NT2/D1 (cell line): ENCODE results near the gene ANXA1.

Experiments used
- DNase-seq: peaks from one replicate; pipeline ENCODE4 v3.0.0-alpha.2; 2011; ENCODE audit warnings: low read depth, low spot score
- H3K27me3 ChIP-seq: 2 replicates; pipeline ENCODE4 v1.6.0; 2011; ENCODE audit warnings: mild to moderate bottlenecking; ENCODE audit not compliant: insufficient read length, insufficient read depth
- H3K36me3 ChIP-seq: 2 replicates; pipeline ENCODE4 v1.6.1; 2011; ENCODE audit warnings: mild to moderate bottlenecking, low read length, mixed read lengths; ENCODE audit not compliant: insufficient read depth, insufficient read length
- H3K4me1 ChIP-seq: 2 replicates; pipeline ENCODE4 v1.5.1; 2011; ENCODE audit not compliant: insufficient read depth, insufficient read length
- H3K4me3 ChIP-seq: 2 replicates; pipeline ENCODE4 v1.5.1; 2011; ENCODE audit warnings: low read depth; ENCODE audit not compliant: insufficient read length
- H3K9ac ChIP-seq: 2 replicates; pipeline ENCODE4 v1.6.0; 2011; ENCODE audit warnings: low read depth; ENCODE audit not compliant: insufficient read length
- H3K9me3 ChIP-seq: 2 replicates; pipeline ENCODE4 v1.5.1; 2011; ENCODE audit warnings: mild to moderate bottlenecking, low read length; ENCODE audit not compliant: insufficient read depth
- SUZ12 ChIP-seq: IDR thresholded peaks from 2 replicates; pipeline ENCODE4 v1.6.1; 2011; ENCODE audit not compliant: insufficient read length, insufficient read depth; ENCODE audit errors: extremely low read depth
- YY1 ChIP-seq: IDR thresholded peaks from 2 replicates; pipeline ENCODE4 v1.6.1; 2011; ENCODE audit not compliant: insufficient read length, insufficient read depth
- ZNF274 ChIP-seq: IDR thresholded peaks from 2 replicates; pipeline ENCODE4 v1.6.1; 2011; ENCODE audit warnings: mild to moderate bottlenecking, low read depth, low read length

Gene ANXA1

DNA sequence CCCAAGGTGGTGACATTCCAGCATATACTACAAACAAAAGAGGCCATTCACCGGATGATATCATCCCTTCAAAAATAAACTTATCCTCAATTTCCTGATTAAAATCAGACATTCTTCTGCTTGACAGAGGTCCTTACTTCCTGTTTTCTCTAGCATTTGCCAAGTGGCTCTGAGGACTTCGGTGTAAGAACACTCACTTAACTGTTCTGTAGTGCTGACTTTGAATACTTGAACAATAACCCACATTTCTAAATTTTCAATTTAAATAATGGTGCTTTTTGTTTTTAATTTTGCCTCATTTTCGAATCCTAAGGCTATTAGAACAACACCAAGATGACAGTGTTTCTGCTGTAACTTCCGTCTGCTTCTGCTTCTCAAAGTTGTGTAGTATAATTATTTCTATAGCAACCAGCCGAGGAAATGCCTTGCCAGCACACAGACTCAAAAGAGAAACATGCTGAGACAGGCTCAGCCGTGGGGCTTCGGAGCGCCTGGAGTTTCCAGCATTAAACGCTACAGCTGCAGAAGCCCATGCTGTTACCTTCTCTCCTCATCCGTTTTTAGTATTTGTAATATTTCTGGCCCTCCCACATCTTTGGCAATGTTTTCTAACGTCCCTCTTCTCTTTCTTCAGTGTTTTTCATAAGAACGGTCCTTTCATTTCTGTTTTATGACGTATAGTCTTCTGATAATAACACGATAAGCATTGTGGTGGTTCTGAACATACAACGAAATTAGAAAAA, 19.5 kb upstream of the ANXA1 start:
- no peaks in the 10 kb centered on the region for H3K9me3 ChIP-seq
- H3K27me3 ChIP-seq = no peaks in the 10 kb centered on the region
- DNase-seq = no peak
- H3K9ac ChIP-seq = no peak overlapping the region
- no peaks in the 10 kb centered on the region for H3K36me3 ChIP-seq
- no peaks in the 10 kb centered on the region for H3K4me1 ChIP-seq
- H3K4me3 ChIP-seq = no peak overlapping the region
- no peak for TF ChIP-seq SUZ12
- TF ChIP-seq ZNF274 = no peak
- TF ChIP-seq YY1 = no peak

DNA sequence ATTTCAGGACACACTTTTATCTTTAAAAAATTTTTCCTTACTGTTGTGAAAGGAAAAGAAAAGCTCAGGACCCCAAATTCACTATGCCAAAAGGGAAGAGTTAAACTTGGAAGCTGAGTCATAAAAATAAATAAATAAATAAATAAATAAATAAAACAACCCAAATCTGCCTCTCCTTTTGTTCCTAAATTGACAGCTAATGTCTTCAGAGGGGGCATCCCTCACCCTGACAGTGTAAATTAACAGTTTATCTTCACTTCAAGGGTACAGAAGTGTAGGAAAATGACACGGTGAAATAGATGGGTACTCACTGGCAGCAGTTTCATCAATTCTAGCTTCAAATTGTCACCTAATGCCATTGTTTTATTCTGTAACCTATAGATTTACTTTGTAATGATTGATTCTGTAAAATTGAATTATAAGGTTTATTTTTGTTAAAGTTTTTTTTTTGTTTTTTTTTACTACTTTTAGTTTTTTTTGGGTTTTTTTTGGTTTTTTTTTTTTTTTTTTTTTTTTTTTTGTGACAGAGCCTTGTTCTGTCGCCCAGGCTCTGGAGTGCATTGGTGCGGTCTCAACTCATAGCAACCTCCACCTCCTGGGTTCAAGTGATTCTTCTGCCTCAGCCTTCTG, 18.5 kb upstream of the ANXA1 start:
- Histone ChIP-seq H3K9me3 (no peaks in the 10 kb centered on the region), H3K36me3 (no peaks in the 10 kb centered on the region), H3K4me1 (no peaks in the 10 kb centered on the region), H3K9ac (no peak overlapping the region), H3K27me3 (no peaks in the 10 kb centered on the region), H3K4me3 (no peak overlapping the region)
- no peak for DNase-seq
- TF ChIP-seq ZNF274 (no peak), YY1 (no peak)

GRCh38 chr9:73133921-73134407, 17.7 kb upstream of the ANXA1 start:
- H3K27me3 ChIP-seq = no peaks in the 10 kb centered on the region
- no peak for DNase-seq
- H3K9me3 ChIP-seq = no peaks in the 10 kb centered on the region
- TF ChIP-seq YY1 = no peak
- TF ChIP-seq SUZ12 = no peak
- no peak for TF ChIP-seq ZNF274
- H3K9ac ChIP-seq = no peak overlapping the region
- no peak overlapping the region for H3K4me3 ChIP-seq
- H3K36me3 ChIP-seq = no peaks in the 10 kb centered on the region
- no peaks in the 10 kb centered on the region for H3K4me1 ChIP-seq

GRCh38 chr9:73135394-73135793, 16.3 kb upstream of the ANXA1 start:
- no peak for DNase-seq
- Histone ChIP-seq H3K27me3 (no peaks in the 10 kb centered on the region), H3K9me3 (no peaks in the 10 kb centered on the region), H3K36me3 (no peaks in the 10 kb centered on the region), H3K9ac (no peak overlapping the region), H3K4me3 (no peak overlapping the region), H3K4me1 (no peaks in the 10 kb centered on the region)
- TF ChIP-seq SUZ12 (no peak), ZNF274 (no peak), YY1 (no peak)

- H3K36me3 ChIP-seq = no peaks in the 10 kb centered on the region
- TF ChIP-seq YY1 (no peak), SUZ12 (no peak), ZNF274 (no peak)
- no peaks in the 10 kb centered on the region for H3K9me3 ChIP-seq
- H3K4me3 ChIP-seq = no peak overlapping the region
- H3K27me3 ChIP-seq = no peaks in the 10 kb centered on the region
- DNase-seq = no peak
- no peaks in the 10 kb centered on the region for H3K4me1 ChIP-seq
- H3K9ac ChIP-seq = no peak overlapping the region
These were observed 14.3 kb upstream of the ANXA1 start for GRCh38 chr9:73137286-73137899.

DNA sequence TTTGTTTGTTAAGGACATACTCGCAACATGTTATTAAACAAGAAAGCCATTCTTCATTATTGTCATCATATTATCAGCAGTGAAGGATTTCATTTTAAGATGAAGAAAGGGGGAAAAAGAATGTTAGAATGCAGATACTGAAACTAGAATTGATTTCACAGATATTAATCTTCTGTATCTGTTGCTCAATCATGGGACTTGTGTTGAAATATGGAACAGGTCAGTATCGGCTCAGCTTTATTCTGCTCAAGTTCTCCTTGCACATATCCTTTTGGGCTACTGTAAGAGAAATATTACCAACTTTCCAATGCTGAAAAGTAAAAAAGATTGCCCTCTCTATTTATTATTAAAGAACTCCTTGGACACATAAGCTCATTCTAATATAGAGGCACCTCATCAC, 13.8 kb upstream of the ANXA1 start:
- no peak overlapping the region for H3K4me3 ChIP-seq
- H3K36me3 ChIP-seq = no peaks in the 10 kb centered on the region
- no peaks in the 10 kb centered on the region for H3K4me1 ChIP-seq
- no peak overlapping the region for H3K9ac ChIP-seq
- no peak for TF ChIP-seq SUZ12
- TF ChIP-seq ZNF274 = no peak
- no peak for TF ChIP-seq YY1
- no peak for DNase-seq
- no peaks in the 10 kb centered on the region for H3K27me3 ChIP-seq
- H3K9me3 ChIP-seq = no peaks in the 10 kb centered on the region

DNA sequence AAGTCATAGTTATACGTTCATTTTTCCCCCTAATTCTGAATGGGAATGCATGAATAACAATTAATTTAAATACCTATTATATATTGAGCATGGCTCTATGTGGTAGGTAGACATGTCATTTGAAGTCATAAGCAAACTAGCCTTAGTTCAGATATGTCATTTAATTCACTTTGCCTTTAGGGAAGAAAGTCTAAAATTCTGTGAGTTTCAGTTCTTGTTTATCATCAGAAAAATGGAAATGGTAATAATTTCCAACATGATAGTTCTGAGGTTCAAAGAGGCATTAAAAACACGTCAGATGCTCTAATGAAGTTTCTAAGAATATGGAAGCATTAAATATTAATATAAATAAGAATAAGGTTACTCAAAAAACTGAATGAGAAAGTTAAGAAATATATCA, 13.1 kb upstream of the ANXA1 start:
- Histone ChIP-seq H3K27me3 (no peaks in the 10 kb centered on the region), H3K9me3 (no peaks in the 10 kb centered on the region), H3K4me3 (no peak overlapping the region), H3K4me1 (no peaks in the 10 kb centered on the region), H3K36me3 (no peaks in the 10 kb centered on the region), H3K9ac (no peak overlapping the region)
- TF ChIP-seq ZNF274 = no peak
- no peak for TF ChIP-seq SUZ12
- no peak for TF ChIP-seq YY1
- DNase-seq = no peak
